Effector memory CD4-positive, alpha-beta T cell (primary cell): Measurements from ENCODE around the gene TBXA2R.
"Not testable (repeated sequence)": the region's sequence is repeated elsewhere in the genome, so short reads cannot be mapped to it uniquely, and the experiment has no call there.

Source experiments
- DNase-seq, 3 donors: peaks; one replicate each; pipeline ENCODE4 v3.0.0-alpha.2; 2020
- H3K27ac ChIP-seq: 2 replicates; pipeline ENCODE4 v1.7.0; 2013; ENCODE audit warnings: mild to moderate bottlenecking, low read length, moderate library complexity; ENCODE audit not compliant: insufficient read depth, poor library complexity, severe bottlenecking
- H3K27me3 ChIP-seq: replicated peaks from 2 replicates; pipeline ENCODE4 v1.7.0; 2013; ENCODE audit warnings: mild to moderate bottlenecking, low read length; ENCODE audit not compliant: insufficient read depth, control insufficient read depth, poor library complexity, severe bottlenecking
- H3K36me3 ChIP-seq: 2 replicates; pipeline ENCODE4 v1.7.0; 2013; ENCODE audit warnings: mild to moderate bottlenecking, low read length, moderate library complexity; ENCODE audit not compliant: control insufficient read depth, insufficient read depth
- H3K4me1 ChIP-seq: 2 replicates; pipeline ENCODE4 v1.7.0; 2013; ENCODE audit warnings: low read length, mild to moderate bottlenecking; ENCODE audit not compliant: control insufficient read depth, insufficient read depth, poor library complexity, severe bottlenecking
- H3K4me3 ChIP-seq: 2 replicates; pipeline ENCODE4 v1.7.0; 2013; ENCODE audit warnings: low read length, low read depth, mild to moderate bottlenecking; ENCODE audit not compliant: insufficient read depth, poor library complexity, severe bottlenecking
- H3K9me3 ChIP-seq: 2 replicates; pipeline ENCODE4 v1.7.0; 2013; ENCODE audit warnings: mild to moderate bottlenecking, low read length, moderate library complexity; ENCODE audit not compliant: control insufficient read depth

TBXA2R gene

DNA sequence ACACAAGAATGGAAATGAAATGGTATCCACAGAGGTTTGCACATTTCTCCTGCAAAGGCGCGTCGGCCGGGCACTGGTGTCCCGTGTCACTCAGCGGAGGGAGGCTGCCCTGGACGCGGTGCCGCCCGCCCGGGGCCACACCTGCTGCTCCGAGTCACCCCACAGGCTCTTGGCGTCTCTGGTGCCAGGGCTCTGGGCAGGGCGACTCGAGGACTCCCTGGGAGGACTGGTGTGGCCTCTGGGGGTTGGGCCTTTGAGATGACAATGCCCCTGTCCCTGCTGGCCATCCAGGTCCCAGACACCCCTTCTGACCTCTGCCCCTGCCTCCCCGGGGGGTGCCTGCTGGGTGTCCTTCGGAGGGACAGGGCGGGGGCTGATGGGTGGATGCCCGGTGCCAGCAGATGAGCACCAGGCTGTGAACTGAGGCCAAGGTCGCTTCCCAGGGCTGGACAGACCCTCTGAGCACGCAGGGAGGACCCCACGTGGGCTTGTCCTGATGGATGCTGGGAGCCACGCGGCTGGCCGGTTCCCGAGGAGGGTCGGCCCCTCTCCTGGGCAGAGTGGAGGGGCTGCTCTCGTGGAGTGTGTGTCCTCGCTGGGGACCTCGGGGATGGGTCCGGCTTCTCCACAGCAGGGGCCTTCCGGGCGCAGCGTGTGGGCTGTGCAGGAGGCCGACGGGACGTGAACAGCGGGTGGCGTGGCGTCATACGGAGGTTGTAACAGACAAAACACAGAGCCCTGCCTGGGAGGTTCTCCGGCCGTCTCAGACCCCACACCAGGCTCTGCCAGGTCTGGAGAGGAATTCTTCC is 24.6 kb upstream of the TBXA2R start:
- Histone ChIP-seq H3K27ac (no peak overlapping the region), H3K27me3 (no peaks in the 10 kb centered on the region), H3K4me3 (no peak overlapping the region), H3K4me1 (peaks cover under 1% of the 10 kb centered on the region), H3K36me3 (no peaks in the 10 kb centered on the region), H3K9me3 (no peaks in the 10 kb centered on the region)
- no peak for DNase-seq

DNA sequence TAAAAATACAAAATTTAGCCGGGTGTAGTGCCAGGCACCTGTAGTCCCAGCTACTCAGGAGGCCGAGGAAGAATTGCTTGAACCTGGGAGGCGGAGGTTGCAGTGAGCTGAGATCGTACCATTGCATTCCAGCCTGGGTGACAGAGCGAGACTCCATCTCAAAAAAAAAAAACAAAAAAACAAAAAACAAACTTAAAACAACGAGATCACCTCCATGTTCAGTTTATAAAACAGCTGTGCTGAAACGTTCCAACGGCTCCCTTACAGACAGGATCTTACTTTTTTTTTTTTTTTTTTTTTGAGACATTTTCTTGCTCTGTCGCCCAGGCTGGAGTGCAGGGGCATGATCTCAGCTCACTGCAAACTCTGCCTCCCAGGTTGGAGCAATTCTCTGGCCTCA is 22.1 kb upstream of the TBXA2R start:
- not testable (repeated sequence) for H3K36me3 ChIP-seq, H3K9me3 ChIP-seq, H3K27me3 ChIP-seq, H3K4me3 ChIP-seq, H3K27ac ChIP-seq, DNase-seq
- peaks cover 15% of the 10 kb centered on the region for H3K4me1 ChIP-seq

DNA sequence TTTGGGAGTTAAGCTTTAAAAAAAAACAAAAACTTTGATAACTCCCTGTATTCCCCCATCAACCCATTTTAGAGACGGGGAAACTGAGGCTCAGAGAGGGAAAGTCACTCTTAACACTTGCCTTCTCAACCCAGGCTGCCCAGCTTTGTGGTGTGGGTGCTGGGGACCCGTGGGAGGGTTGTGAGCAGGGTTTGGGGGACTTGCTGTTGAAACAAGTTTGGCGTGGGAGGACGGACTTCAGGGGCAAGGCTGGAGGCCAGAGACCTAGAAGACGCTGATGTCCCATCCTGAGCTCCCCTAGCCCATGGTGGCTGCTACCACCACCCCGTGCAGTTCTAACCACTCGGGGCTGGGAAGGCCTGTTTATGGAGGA is 20.7 kb upstream of the TBXA2R start:
- no peak for DNase-seq
- Histone ChIP-seq H3K36me3 (peaks cover 7% of the 10 kb centered on the region), H3K4me1 (peaks cover 15% of the 10 kb centered on the region), H3K27me3 (no peaks in the 10 kb centered on the region), H3K27ac (no peak overlapping the region), H3K9me3 (no peaks in the 10 kb centered on the region), H3K4me3 (no peak overlapping the region)

DNA sequence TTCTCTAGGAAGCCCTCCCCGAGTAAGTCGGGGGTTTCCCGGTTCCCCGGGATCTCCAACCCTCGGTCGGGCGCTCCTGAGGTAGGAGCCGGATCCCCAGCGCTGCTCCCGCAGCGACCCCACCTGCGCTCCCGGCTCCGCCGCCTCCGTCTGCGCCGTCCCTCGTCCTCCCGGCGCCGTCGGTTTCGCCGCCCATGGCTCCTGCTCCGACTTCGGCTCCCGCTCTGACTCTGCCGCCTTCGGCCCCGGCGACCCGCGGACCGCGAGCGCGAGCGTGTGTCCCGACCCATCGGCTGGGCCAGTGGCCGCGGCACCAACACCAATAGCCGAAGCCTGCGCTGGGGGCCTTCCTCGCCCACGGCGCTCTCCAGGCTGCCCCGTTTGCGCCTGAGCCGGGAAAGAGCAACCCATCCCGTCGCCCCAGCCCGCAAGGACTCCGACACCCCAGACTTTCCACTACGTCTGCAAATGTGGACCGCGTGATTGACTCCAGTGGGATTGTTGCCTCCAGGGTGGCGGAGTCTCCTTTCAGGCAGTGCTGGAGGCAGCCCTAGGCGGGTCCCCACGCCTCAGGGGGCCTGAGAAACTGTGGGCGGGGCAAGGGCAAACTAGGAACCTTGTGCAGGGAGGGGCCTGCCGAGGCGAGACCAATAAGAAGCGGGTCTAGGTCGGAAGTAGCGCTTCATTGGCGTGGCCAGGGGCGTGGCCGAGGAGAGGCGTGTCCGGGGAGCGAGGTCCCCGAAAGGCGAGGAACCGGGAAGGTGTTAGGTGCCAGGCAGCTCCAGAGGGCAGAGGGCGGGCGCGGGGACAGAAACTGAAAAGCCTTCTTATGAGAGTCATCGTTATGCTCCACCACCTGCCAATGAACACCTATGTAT is 20.0 kb upstream of the TBXA2R start, which contains the start of gene CACTIN:
Gene CACTIN, minus strand, starts transcription at position 318 of the 878 bp plus-strand sequence. Its CDS starts 28 bp downstream, at position 290.
- peak within 1 kb of the TSS; percentile 90 for H3K27ac ChIP-seq
- H3K4me1 ChIP-seq: peaks cover 15% of the 10 kb centered on the region
- H3K4me3 ChIP-seq: peak within 1 kb of the TSS; percentile 84
- H3K27me3 ChIP-seq: no peaks in the 10 kb centered on the region
- H3K9me3 ChIP-seq: no peaks in the 10 kb centered on the region
- peak; percentile 97 for DNase-seq
- H3K36me3 ChIP-seq: peaks cover 12% of the 10 kb centered on the region

DNA sequence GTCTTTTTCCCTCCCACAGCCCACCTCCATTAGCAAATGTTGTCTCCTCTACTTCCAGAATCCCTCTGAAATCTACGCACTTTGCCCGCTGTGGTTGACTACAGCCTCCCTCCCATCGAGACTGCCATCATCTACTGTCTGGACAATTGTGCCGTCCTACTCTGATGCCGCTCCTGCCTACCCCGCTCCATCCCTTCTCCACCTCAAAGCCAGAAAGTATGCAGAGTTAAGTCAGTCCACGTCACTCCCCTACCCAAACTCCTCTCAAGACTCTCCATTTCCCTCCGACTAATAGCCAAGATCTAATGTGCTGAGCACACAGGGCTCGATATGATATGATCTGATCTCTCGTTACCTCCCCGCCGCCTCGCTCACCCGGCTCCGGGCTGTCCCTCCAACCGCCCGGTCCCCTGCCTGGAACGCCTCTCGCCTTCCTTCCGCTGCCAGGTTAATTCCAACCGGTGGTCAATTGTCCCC is 19.4 kb upstream of the TBXA2R start:
- peak overlapping the region; percentile 84 for H3K4me3 ChIP-seq
- no peak for DNase-seq
- H3K9me3 ChIP-seq: no peaks in the 10 kb centered on the region
- peaks cover 15% of the 10 kb centered on the region for H3K4me1 ChIP-seq
- peaks cover 19% of the 10 kb centered on the region for H3K36me3 ChIP-seq
- H3K27me3 ChIP-seq: no peaks in the 10 kb centered on the region
- H3K27ac ChIP-seq: peak overlapping the region; percentile 90

DNA sequence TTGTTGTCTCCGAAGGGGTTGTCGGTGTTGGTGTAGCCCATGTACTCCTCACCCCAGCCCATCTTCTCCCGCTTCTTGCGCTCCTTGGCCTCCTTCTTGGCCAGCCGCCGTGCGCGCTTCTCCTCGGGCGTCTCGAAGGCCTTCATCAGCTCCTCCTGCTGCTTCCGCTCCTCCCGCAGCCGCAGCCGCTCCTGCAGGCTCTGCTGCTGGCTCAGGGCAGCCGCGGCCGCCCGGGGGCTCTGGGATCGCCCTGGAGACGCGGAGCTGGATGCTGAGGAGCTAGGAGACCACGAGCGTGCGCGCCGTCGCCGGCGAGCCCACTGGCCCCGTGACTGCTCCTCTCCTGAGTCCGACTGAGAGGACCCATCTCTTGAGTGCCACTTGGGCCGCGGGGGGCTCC is 17.0 kb upstream of the TBXA2R start:
- no peak for DNase-seq
- Histone ChIP-seq H3K4me1 (peaks cover 15% of the 10 kb centered on the region), H3K27me3 (no peaks in the 10 kb centered on the region), H3K9me3 (no peaks in the 10 kb centered on the region), H3K36me3 (peaks cover 39% of the 10 kb centered on the region), H3K27ac (no peak overlapping the region), H3K4me3 (no peak overlapping the region)

DNA sequence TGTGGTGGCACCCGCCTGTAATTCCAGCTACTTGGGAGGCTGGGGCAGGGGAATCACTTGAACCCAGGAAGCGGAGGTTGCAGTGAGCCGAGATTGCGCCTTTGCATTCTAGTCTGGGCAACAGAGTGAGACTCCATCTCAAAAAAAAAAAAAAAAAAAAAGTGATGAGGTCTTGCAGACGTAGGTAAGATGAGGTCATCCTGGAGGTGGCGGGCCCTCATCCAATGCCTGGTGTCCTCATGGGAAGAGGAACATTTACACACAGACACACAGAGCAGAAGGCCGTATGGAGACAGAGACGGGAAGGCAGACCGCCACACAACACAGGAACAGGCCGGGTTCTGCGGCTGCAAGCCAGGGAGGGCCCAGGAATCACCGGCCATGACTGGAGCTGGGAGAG is 15.5 kb upstream of the TBXA2R start:
- Histone ChIP-seq H3K27me3 (no peaks in the 10 kb centered on the region), H3K4me3 (no peak overlapping the region), H3K27ac (no peak overlapping the region), H3K4me1 (peaks cover 15% of the 10 kb centered on the region), H3K36me3 (peaks cover 46% of the 10 kb centered on the region), H3K9me3 (no peaks in the 10 kb centered on the region)
- DNase-seq: no peak

- Histone ChIP-seq H3K27me3 (no peaks in the 10 kb centered on the region), H3K9me3 (no peaks in the 10 kb centered on the region), H3K4me3 (no peak overlapping the region), H3K36me3 (peaks cover 49% of the 10 kb centered on the region), H3K4me1 (peaks cover 15% of the 10 kb centered on the region), H3K27ac (no peak overlapping the region)
- DNase-seq: no peak
Measured at GRCh38 chr19:3621689-3622088, 15.0 kb upstream of the TBXA2R start.

GRCh38 chr19:3620817-3621547 is 14.3 kb upstream of the TBXA2R start:
- peaks cover 12% of the 10 kb centered on the region for H3K4me1 ChIP-seq
- no peaks in the 10 kb centered on the region for H3K27me3 ChIP-seq
- no peaks in the 10 kb centered on the region for H3K9me3 ChIP-seq
- H3K4me3 ChIP-seq: no peak overlapping the region
- DNase-seq: no peak
- peaks cover 49% of the 10 kb centered on the region for H3K36me3 ChIP-seq
- H3K27ac ChIP-seq: no peak overlapping the region
